K562 (cell line): ENCODE data around the gene NIN.

ENCODE experiments used
- EZH2 ChIP-seq: IDR thresholded peaks from 2 replicates; pipeline ENCODE4 v1.6.1; 2012; ENCODE audit warnings: low read depth, mild to moderate bottlenecking, inconsistent platforms, low read length, borderline replicate concordance
- MCM2 ChIP-seq: fragments of 450-650 bp; IDR thresholded peaks from 2 replicates; pipeline ENCODE4 v1.6.1; 2017; ENCODE audit warnings: low read depth, mild to moderate bottlenecking
- PCBP1 ChIP-seq: fragments of 200-400 bp; formaldehyde crosslinking; IDR thresholded peaks from 2 replicates; pipeline ENCODE4 v1.6.1; 2018; ENCODE audit warnings: mild to moderate bottlenecking, low read depth, low read length; ENCODE audit not compliant: poor library complexity, severe bottlenecking
- POLR2A ChIP-seq: fragments of 450-650 bp; conservative IDR thresholded peaks from 2 replicates; pipeline ENCODE4 v1.6.1; 2016
- TARDBP ChIP-seq: fragments of 450-650 bp; IDR thresholded peaks from 2 replicates; pipeline ENCODE4 v1.6.1; 2016
- TBL1XR1 ChIP-seq, 2 experiments: IDR thresholded peaks; 2 replicates each; pipeline ENCODE4 v1.6.1; 2012; ENCODE audit warnings: improper control_type of control experiment in 2 of 2, low read length in 2 of 2, mild to moderate bottlenecking in 1 of 2
- TCF3 ChIP-seq: sonication (generic); formaldehyde crosslinking; IDR thresholded peaks from 2 replicates; pipeline ENCODE4 v1.4.0; 2020; ENCODE audit warnings: mild to moderate bottlenecking, missing genetic modification reagents
- ZNF224 ChIP-seq: sonication (generic); formaldehyde crosslinking; IDR thresholded peaks from 2 replicates; pipeline ENCODE4 v1.8.0; 2022; ENCODE audit warnings: mild to moderate bottlenecking, missing genetic modification reagents
- ZNF696 ChIP-seq: fragments of 250-450 bp; sonication (Bioruptor Pico); conservative IDR thresholded peaks from 2 replicates; pipeline ENCODE4 v1.4.0; 2020; ENCODE audit warnings: mild to moderate bottlenecking, moderate library complexity
- TF ChIP-seq, protein P1 (sequence below): IDR thresholded peaks from 2 replicates; pipeline ENCODE4 v1.6.1; 2014; ENCODE audit warnings: antibody characterized with exemption
- TF ChIP-seq, protein P2 (sequence below), 2 experiments: fragments of 150-350 bp in 1 of 2; IDR thresholded peaks; 2 replicates each; pipeline ENCODE4 v1.6.1; 2012 to 2016; ENCODE audit warnings: low read depth in 2 of 2, low read length in 2 of 2, mild to moderate bottlenecking in 1 of 2, moderate library complexity in 1 of 2
- TF ChIP-seq, protein P3 (sequence below), 2 experiments: fragments of 450-650 bp in 1 of 2; IDR thresholded peaks; 2 replicates each; pipeline ENCODE4 v1.6.1; 2011 to 2017; ENCODE audit warnings: low read depth in 2 of 2, antibody characterized with exemption in 1 of 2, borderline replicate concordance in 1 of 2, low read length in 1 of 2, mild to moderate bottlenecking in 1 of 2, mixed read lengths in 1 of 2; ENCODE audit not compliant: control insufficient read depth in 1 of 2

DNA sequence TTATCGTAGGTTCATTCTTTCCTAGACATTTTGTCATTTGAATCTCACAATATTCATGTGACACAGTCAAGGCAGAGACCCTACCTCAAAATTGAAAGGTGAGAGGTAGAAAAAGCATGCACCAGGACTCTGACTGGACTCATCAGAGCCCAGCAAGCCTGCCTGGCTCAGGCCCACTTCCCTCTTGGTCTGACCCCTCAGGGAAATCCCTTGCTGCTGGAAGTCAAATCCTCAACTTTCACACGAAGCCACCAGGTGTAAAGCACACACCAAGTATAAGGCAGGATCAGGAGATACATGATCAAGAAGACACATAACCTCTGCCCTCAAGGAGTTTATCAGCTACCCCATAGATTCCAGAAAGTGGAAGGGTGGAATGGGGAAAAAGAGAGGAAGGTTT, 18.8 kb downstream of the NIN start:
- TF ChIP-seq, protein P1, sequence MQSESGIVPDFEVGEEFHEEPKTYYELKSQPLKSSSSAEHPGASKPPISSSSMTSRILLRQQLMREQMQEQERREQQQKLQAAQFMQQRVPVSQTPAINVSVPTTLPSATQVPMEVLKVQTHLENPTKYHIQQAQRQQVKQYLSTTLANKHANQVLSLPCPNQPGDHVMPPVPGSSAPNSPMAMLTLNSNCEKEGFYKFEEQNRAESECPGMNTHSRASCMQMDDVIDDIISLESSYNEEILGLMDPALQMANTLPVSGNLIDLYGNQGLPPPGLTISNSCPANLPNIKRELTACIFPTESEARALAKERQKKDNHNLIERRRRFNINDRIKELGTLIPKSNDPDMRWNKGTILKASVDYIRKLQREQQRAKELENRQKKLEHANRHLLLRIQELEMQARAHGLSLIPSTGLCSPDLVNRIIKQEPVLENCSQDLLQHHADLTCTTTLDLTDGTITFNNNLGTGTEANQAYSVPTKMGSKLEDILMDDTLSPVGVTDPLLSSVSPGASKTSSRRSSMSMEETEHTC, result no peak
- TF ChIP-seq ZNF696 (CRISPR knock-in tag) (no peak), PCBP1 (no peak), POLR2A (no peak), ZNF224 (CRISPR knock-in tag) (no peak), TCF3 (CRISPR knock-in tag) (no peak), EZH2 (no peak), MCM2 (no peak), TBL1XR1 (IDR thresholded peaks at IDR 0.05; ENCODE audit: low read length in 2 of 2) (no peak), TARDBP (no peak)
- TF ChIP-seq, protein P2, sequence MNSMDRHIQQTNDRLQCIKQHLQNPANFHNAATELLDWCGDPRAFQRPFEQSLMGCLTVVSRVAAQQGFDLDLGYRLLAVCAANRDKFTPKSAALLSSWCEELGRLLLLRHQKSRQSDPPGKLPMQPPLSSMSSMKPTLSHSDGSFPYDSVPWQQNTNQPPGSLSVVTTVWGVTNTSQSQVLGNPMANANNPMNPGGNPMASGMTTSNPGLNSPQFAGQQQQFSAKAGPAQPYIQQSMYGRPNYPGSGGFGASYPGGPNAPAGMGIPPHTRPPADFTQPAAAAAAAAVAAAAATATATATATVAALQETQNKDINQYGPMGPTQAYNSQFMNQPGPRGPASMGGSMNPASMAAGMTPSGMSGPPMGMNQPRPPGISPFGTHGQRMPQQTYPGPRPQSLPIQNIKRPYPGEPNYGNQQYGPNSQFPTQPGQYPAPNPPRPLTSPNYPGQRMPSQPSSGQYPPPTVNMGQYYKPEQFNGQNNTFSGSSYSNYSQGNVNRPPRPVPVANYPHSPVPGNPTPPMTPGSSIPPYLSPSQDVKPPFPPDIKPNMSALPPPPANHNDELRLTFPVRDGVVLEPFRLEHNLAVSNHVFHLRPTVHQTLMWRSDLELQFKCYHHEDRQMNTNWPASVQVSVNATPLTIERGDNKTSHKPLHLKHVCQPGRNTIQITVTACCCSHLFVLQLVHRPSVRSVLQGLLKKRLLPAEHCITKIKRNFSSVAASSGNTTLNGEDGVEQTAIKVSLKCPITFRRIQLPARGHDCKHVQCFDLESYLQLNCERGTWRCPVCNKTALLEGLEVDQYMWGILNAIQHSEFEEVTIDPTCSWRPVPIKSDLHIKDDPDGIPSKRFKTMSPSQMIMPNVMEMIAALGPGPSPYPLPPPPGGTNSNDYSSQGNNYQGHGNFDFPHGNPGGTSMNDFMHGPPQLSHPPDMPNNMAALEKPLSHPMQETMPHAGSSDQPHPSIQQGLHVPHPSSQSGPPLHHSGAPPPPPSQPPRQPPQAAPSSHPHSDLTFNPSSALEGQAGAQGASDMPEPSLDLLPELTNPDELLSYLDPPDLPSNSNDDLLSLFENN (IDR thresholded peaks at IDR 0.05; ENCODE audit: low read depth in 2 of 2, low read length in 2 of 2), result no peak
- TF ChIP-seq, protein P3, sequence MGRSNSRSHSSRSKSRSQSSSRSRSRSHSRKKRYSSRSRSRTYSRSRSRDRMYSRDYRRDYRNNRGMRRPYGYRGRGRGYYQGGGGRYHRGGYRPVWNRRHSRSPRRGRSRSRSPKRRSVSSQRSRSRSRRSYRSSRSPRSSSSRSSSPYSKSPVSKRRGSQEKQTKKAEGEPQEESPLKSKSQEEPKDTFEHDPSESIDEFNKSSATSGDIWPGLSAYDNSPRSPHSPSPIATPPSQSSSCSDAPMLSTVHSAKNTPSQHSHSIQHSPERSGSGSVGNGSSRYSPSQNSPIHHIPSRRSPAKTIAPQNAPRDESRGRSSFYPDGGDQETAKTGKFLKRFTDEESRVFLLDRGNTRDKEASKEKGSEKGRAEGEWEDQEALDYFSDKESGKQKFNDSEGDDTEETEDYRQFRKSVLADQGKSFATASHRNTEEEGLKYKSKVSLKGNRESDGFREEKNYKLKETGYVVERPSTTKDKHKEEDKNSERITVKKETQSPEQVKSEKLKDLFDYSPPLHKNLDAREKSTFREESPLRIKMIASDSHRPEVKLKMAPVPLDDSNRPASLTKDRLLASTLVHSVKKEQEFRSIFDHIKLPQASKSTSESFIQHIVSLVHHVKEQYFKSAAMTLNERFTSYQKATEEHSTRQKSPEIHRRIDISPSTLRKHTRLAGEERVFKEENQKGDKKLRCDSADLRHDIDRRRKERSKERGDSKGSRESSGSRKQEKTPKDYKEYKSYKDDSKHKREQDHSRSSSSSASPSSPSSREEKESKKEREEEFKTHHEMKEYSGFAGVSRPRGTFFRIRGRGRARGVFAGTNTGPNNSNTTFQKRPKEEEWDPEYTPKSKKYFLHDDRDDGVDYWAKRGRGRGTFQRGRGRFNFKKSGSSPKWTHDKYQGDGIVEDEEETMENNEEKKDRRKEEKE (IDR thresholded peaks at IDR 0.05; ENCODE audit: borderline replicate concordance in 1 of 2, control insufficient read depth in 1 of 2, low read depth in 2 of 2, low read length in 1 of 2), result no peak
